Stimulated activated naive CD4-positive, alpha-beta T cell treated with Interleukin-2 at 50 U/mL for 16 hours (primary cell): Measurements from ENCODE around the gene SRGAP3.

Experiments used
- DNase-seq: peaks from one replicate; lab custom pipeline; 2025; lab: John Stamatoyannopoulos, UW

The SRGAP3 gene

DNA sequence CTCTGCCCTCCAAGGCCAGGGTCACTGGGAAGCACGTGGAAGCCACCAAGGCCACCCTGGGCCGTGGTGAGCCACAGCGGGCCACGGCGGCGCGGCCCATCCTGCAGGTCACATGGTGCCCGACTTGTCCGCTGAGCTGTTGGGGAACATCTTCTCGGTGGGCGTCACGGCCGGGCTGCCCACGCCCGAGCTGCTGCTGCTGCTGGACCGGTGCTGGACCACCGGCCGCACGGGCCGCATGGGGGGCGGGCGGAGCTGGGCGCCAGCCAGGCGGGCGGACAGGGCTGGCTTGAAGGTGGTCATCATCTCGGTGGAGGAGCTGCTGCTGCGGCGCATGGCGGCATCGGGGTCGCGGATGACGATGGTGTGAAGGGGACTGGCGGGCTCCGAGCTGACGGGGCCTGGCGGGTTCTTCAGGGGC lies 264.0 kb downstream of the SRGAP3 start:
- no peak for DNase-seq

DNA sequence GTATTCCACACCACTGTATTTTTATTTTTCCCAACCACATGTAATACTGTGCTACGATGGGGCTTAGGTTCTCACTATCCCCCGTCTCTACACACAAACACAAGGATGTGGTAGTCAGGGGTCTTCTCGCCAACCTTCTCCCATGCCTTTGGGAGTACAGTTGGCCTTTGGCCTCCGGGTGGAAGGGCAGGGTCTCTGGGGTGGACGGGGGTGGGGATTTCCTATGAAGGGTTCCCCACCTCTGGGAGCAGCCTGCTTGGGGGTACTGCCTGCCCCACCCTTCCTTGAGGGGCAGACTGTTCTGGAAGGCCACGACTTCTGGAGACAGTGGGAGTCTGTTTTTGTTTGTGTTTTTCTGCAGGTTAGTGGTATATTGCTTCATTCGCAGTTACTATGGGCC lies 264.9 kb downstream of the SRGAP3 start:
- DNase-seq, result no peak

- DNase-seq, result no peak
Measured at GRCh38 chr3:8984081-8984480, 265.4 kb downstream of the SRGAP3 start.

- DNase-seq, result no peak
Measured at GRCh38 chr3:8983591-8983990, 265.9 kb downstream of the SRGAP3 start.

- DNase-seq, result no peak
Measured at GRCh38 chr3:8983026-8983425, 266.4 kb downstream of the SRGAP3 start.

DNA sequence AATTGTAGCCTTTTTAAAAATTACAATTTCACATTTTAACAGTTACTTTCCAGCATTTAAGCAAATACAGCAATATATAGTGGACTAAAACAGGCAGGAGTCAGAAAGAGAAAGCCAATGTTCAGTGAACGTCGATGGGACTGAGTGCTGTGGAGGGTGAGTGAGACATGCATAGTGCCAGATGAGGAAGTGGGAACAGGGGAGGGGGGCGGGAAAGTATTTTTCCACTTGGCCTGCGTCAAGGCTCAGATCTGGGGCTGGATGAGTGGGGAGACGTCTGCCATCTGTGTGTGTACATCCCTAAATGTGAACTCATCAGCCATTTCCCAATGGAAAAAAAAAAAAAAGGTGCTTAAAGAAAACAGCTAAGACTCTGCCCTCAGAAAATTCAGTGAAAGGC lies 266.9 kb downstream of the SRGAP3 start:
- DNase-seq, result no peak

GRCh38 chr3:8981700-8982099 lies 267.7 kb downstream of the SRGAP3 start:
- DNase-seq, result no peak

DNA sequence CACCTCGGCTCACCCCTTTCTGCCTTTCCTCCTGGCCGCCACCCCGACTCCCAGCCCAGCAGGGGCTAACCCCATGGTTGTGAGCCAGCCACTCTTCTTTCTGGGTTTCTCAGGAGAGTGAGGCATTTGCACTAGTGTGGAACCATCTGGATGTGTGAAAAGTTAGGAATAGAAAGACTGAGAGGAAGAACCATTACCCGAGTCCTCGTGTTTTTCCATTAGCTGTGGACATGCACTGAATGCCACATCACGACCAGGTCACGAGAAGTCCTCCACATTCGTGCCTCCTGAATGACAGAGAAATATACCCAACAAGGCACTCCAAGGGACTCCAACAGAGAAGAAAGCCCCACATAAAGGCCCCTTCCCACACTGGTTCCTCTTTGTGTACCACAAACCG lies 268.1 kb downstream of the SRGAP3 start:
- DNase-seq, result no peak

DNA sequence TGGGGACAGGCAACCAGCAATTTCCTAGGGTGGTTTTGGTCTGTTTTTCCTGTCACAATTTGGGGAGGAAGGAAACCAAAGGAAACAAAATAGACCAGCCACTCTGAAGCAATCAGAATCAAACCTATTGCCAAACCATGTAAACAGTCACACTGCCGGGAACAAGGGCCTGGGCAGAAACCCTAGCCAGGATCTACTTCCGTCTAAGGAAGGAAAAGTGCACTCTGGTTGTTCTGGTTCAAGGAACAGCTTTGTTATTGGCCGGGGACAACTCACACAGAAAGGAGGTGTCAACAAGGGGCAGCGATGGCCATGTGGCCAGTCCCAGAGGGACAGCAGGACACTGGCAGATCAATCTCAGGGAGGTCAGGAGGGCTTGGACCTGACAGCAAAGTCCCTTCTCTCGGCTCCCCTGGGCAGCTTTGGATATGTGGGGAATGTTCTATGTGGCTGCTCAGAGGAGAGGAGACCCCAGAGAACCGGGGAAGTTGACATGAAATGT lies 268.6 kb downstream of the SRGAP3 start:
- DNase-seq, result no peak

- no peak for DNase-seq
Measured at GRCh38 chr3:8979262-8979661, 270.2 kb downstream of the SRGAP3 start.

GRCh38 chr3:8978551-8978950 lies 270.9 kb downstream of the SRGAP3 start:
- DNase-seq, result no peak

DNA sequence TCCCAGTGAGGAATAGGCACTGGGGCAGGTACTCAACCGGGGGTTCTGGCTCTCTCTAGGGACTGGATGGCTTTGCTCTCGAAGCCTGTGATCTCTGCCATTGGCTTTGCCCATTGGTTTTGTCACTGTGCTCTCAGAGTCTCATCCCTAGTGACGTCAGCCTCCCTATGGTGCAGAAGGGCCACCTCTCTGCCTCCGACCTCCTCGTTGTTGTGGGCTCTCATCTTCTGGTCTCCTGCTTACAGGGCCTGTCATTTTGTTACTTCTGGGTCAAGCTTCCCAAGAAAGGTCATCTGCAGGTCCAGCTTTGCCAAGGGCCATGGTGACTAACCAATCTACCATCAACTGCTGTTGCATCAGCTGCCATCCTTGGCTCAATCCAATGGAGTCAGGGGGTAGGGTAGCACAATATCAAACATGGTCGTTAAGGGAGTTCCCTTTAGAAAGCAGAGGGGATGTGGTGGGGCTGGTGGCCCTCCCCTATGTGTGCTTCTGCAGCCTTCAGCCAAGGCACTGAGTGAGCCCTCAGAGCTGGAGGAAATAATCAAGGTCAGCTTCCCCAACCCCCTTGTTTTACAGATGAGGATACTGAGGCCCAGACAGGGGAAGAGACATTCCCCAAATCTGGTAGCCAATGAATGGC lies 272.8 kb downstream of the SRGAP3 start:
- no peak for DNase-seq

GRCh38 chr3:8975081-8976020 lies 274.1 kb downstream of the SRGAP3 start:
- no peak for DNase-seq

DNA sequence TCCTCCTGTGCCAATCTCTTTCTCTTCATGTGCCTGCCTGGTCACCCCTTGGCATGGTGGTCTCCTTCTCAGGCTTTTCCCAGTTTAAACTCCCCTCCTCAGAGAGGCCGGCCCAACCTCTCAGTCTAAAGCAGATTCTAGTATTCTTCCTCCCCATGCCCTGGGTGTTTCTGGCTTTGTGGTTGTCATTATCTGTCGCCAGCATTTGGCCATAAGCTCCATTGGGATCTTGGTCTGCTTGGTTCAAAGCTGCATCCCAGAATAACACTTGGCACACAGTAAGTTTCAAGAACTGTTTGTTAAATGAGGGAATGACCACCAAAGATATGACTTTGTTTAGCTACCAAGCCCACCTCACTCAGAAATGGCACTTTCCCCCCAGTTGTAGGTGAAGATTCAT lies 275.0 kb downstream of the SRGAP3 start:
- no peak for DNase-seq

GRCh38 chr3:8972639-8973038 lies 276.8 kb downstream of the SRGAP3 start:
- no peak for DNase-seq

GRCh38 chr3:8970971-8971589 lies 278.4 kb downstream of the SRGAP3 start:
- DNase-seq, result peak; percentile 55

DNA sequence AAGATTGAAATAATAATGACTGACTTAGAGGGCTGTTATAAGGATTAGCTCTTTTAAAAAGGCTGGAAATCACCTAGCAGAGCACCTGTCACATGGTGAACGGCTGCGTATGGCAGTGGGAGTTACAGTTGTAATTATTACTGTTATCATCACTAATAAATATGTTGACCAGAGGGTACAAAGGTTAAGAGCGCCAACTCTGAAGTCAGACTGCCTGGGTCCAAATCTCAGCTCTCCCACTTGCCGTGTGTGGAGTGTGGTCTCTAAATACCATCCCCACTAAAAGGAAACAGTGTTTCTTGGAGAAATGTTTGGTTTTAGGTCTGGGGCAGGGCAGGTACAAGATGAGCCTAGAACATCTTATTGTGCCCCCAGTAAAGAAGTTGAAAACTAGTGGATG lies 280.2 kb downstream of the SRGAP3 start:
- no peak for DNase-seq

DNA sequence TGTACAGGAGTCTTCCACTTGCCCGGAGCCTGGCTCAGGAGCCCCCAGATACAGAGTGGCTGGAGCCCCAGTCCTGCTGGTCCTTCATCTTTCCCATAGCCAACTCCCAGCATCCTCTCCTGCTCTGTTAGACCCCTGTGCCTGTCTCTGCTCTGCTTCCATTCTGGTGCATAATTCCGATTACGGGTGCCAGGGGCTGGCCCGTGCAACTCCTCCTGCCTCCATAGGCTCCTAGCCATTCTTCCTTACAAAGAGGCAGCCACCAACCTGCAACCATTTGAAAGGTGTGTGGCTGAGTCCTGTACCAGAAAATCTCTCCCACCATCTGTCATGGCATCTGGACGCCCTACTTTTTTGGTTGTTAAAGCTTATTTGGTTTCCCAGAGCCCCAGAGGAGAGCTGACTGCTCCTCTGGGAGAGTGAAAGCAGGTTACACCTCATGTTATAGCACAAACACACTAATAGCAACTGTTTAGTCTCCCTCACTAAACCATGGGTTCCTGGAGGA lies 281.0 kb downstream of the SRGAP3 start:
- DNase-seq, result no peak

DNA sequence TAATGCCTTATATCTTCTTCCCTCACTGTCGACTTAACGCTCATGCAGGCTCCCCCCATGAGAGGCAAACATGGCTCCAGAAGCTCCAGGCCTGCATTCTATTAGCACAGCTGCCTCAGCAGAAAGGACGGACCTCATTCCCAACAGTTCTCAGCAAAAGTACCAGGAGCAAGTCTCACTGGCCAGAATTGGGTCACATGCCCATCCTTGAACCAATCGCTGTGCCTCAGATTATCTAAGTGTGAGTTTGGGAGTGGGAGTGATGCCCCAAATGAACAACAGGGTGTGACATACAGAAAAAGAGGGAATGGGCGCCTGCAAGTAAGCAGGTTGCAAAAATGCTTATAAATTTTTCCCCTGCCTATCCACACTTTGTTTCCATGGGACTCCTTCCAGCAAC lies 281.9 kb downstream of the SRGAP3 start:
- no peak for DNase-seq

DNA sequence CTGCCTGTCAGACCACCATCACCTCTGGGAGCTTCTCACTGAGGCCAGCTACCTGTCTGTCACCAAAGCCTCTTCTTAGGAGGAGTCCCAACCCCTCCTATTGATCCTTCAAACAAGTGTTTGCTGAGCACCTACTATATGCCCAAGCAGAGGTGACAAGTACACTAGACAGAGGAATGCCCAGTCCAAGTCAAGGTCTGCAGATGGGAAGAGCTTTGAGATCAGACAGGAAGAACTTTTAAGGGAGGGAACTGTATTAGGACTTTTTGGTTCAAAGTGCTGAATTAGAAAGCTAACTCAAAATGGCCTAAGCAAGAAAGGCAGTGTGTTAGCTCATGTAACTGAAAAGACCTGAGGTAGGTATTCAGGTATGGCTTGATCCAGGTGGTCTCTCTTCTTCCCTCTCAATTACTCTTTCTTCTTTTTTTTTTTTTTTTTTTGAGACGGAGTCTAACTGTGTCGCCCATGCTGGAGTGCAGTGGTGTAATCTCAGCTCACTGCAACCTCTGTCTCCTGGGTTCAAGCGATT lies 282.6 kb downstream of the SRGAP3 start:
- no peak for DNase-seq

- DNase-seq, result no peak
Measured at GRCh38 chr3:8966150-8966819, 283.2 kb downstream of the SRGAP3 start.
